HG02678 (cell line): Measurements from ENCODE around the gene PRRG2.
"Not testable (repeated sequence)": the region's sequence is repeated elsewhere in the genome, so short reads cannot be mapped to it uniquely, and the experiment has no call there.

ENCODE experiments used
- ATAC-seq: cut with Tn5 transposase; IDR thresholded peaks from one replicate; pipeline ENCODE4 v1.9.1; 2021; ENCODE audit warnings: mild to moderate bottlenecking, moderate library complexity; ENCODE audit not compliant: unreplicated experiment

Gene PRRG2

GRCh38 chr19:49599378-49600295 is 18.5 kb downstream of the PRRG2 start:
- ATAC-seq, result no peak

DNA sequence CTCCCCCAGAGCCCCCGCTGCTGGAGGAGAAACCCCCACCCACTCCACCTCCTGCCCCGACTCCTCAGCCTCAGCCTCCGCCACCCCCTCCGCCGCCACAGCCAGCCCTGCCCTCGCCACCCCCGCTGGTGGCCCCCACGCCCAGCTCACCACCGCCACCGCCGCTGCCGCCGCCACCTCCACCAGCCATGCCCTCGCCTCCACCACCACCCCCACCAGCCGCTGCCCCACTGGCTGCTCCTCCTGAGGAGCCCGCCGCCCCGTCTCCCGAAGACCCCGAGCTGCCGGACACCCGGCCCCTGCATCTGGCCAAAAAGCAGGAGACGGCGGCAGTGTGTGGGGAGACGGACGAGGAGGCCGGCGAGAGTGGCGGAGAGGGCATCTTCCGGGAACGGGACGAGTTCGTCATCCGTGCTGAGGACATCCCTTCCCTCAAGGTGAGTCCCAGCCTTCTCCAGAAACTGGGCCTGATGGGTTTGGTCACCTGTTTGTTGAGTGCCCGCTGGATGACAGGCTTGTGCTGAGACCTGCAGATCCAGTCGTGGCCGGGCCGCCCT is 20.4 kb downstream of the PRRG2 start:
- ATAC-seq, result no peak

GRCh38 chr19:49602806-49603205 is 21.7 kb downstream of the PRRG2 start:
- ATAC-seq, result no peak

GRCh38 chr19:49605605-49606004 is 24.5 kb downstream of the PRRG2 start:
- ATAC-seq, result no peak

GRCh38 chr19:49609499-49610092 is 28.5 kb downstream of the PRRG2 start:
- ATAC-seq, result no peak

- ATAC-seq, result no peak
Measured at GRCh38 chr19:49613374-49613773, 32.3 kb downstream of the PRRG2 start.

GRCh38 chr19:49614096-49614833 is 33.1 kb downstream of the PRRG2 start:
- ATAC-seq, result no peak

GRCh38 chr19:49615861-49616260 is 34.7 kb downstream of the PRRG2 start:
- ATAC-seq, result no peak

DNA sequence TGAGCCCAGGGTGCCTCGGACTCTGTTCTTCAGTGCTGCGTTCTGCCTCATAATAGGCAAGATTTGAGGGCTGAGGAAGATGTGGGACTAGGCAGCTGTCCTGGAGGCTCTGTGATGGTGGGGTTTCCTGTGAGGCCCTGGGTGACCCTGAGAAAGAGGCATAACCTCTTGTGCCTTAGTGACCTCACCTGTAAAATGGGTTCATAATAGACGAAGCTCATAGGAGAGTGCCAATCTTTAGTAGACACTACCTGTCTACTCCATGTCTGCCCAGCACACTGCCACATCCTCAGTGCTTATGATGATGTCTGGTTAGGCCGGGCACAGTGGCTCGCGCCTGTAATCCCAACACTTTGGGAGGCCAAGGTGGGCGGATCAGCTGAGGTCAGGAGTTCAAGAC is 35.4 kb downstream of the PRRG2 start:
- ATAC-seq, result no peak

DNA sequence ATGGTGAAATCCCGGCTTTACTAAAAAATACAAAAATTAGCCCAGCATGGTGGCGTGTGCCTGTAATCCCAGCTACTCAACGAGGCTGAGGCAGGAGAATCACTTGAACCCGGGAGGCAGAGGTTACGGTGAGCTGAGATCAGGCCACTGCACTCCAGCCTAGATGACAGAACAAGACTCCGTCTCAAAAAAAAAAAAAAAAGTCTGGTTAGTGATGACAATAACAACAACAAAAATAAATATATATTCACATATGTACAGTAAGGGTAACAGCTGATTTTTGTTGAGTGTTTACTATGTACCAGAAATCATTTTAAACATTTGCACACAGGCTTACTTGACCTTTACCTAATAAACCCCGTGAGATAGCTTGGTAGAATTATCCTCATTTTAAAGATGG is 35.8 kb downstream of the PRRG2 start:
- no peak for ATAC-seq

GRCh38 chr19:49617860-49618259 is 36.7 kb downstream of the PRRG2 start:
- ATAC-seq, result not testable (repeated sequence)

GRCh38 chr19:49624967-49625910 is 44.1 kb downstream of the PRRG2 start:
- ATAC-seq, result no peak

DNA sequence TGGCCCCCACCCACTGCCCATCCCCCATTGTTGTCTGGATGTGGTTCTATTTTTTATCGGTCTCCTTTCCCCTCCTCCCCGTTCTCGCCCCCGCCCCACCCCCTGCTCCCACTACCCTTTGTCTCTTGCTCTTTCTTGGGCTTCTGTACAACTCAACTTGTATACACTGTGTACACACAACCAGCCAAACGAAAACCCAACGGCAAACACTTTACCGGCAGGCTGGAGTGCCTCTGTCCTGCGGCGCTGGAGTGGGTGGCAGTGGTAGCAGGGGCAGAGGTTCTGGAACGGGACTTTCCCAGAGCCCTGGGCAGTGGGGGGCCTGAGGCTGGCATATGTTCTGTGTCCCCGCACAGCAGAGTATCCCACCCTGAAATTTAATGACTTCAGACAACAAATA is 45.1 kb downstream of the PRRG2 start:
- ATAC-seq, result no peak

- no peak for ATAC-seq
Measured at GRCh38 chr19:49629659-49630058, 48.5 kb downstream of the PRRG2 start.

- no peak for ATAC-seq
Measured at GRCh38 chr19:49631014-49631588, 50.0 kb downstream of the PRRG2 start.

- no peak for ATAC-seq
Measured at GRCh38 chr19:49631610-49632192, 50.6 kb downstream of the PRRG2 start.

GRCh38 chr19:49632576-49632975 is 51.5 kb downstream of the PRRG2 start:
- no peak for ATAC-seq

DNA sequence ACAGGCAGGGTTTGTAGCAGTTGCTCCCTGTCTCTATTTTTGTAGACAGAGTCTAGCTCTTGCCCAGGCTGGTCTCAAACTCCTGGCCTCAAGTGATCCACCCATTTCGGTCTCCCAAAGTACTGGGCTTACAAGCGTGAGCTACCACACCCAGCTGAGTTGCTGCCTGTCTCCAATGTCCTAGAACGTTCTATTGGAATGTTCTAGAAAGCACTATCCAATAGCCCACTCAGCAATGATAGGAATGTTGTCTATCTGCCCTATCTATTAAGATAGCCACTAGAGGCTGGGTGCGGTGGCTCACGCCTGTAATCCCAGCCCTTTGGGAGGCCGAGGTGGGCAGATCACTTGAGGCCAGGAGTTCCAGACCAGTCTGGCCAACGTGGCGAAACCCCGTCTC is 52.2 kb downstream of the PRRG2 start:
- not testable (repeated sequence) for ATAC-seq

DNA sequence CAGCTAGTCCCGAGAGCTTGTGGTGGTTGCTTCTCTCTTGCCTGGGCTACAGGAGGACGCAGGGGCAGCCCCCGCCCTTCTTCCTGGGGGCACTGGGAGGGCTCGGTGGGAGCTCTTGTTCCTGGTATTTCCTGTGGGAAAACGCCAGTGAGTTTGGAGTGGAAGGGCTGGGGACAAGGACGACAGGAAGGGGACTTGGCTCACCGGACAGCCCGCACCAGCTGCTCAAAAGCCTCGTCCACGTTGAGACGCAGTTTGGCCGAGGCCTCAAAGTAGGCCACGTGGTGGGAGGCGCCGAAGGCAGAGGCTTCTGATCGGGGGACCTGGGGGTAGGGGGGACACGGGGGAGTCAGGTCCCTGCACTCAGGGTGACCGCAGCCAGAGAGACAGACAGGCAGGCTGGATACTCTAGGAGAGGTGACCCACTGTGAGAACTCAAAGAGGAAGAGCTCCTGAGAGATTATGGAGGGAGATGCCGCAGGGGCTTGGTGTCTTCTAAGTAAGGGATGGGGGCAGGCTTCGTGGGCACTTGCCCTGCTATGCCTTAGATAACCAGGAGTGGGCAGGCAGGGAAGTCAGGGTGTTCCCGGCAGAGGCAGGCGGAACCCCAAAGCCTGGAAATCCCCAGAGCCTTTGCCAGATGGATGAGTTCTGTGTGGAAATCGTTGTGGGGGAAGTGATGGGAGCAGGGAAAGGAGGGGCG is 54.6 kb downstream of the PRRG2 start:
- ATAC-seq, result no peak
